B cell (primary cell): ENCODE results near the gene RALGAPA2. TPM values are rescaled to one million over a fixed set of nuclear protein-coding genes. Genes with fewer than 3 reads are reported as not detected.

Source experiments
- ATAC-seq: fragments of 200-7000 bp; cut with Tn5 transposase; one replicate; pipeline ENCODE4 v1.10.0; 2021; ENCODE audit warnings: low read depth, mild to moderate bottlenecking, moderate number of reproducible peaks, moderate library complexity
- CTCF ChIA-PET: fragments of 350-600 bp; sonication (Branson Sonifier 250); formaldehyde crosslinking; loops from one replicate; lab custom pipeline; 2021; ENCODE audit warnings: antibody characterized with exemption, inconsistent platforms; lab: Charles Lee
- POLR2A ChIA-PET: fragments of 350-600 bp; sonication (Branson Sonifier 250); formaldehyde crosslinking; loops from one replicate; lab custom pipeline; 2021; ENCODE audit warnings: antibody characterized with exemption; lab: Charles Lee
- DNase-seq: peaks from one replicate; pipeline ENCODE4 v3.0.0; 2013
- H2AFZ ChIP-seq: 2 replicates; pipeline ENCODE4 v1.6.1; 2012; ENCODE audit warnings: mild to moderate bottlenecking, low read depth, low read length; ENCODE audit not compliant: insufficient read depth, poor library complexity, severe bottlenecking
- H3K27ac ChIP-seq, 2 donors: 1 replicate in 1 of 2; 2 replicates in 1 of 2; pipeline ENCODE4 v1.5.1; 2012 to 2013; ENCODE audit warnings: low read length in 2 of 2, mild to moderate bottlenecking in 2 of 2, moderate library complexity in 1 of 2
- H3K27me3 ChIP-seq, 4 experiments: fragments of 200-600 bp in 1 of 4; sonication (generic) in 1 of 4; replicated peaks in 1 of 4; 1 replicate in 2 of 4; 2 replicates in 2 of 4; pipeline versions ENCODE4 v1.6.1 to v1.7.0; 2013 to 2016; ENCODE audit warnings: low read length in 3 of 4, mild to moderate bottlenecking in 2 of 4, mixed read lengths in 1 of 4, moderate library complexity in 1 of 4; ENCODE audit not compliant: insufficient read depth in 4 of 4, control insufficient read depth in 3 of 4; ENCODE audit errors: control extremely low read depth in 1 of 4
- H3K36me3 ChIP-seq, 2 experiments: replicated peaks in 1 of 2; 1 replicate in 1 of 2; 2 replicates in 1 of 2; pipeline versions ENCODE4 v1.6.1 to v1.7.1; 2013; ENCODE audit warnings: low read length in 1 of 2; ENCODE audit not compliant: insufficient read depth in 2 of 2, control insufficient read depth in 1 of 2; ENCODE audit errors: control extremely low read depth in 1 of 2, extremely low read depth in 1 of 2
- H3K4me1 ChIP-seq, 2 donors: fragments of 200-600 bp in 1 of 2; sonication (generic) in 1 of 2; 1 replicate in 1 of 2; 2 replicates in 1 of 2; pipeline versions ENCODE4 v1.5.1 to v1.6.1; 2013 to 2017; ENCODE audit warnings: low read length in 2 of 2; ENCODE audit not compliant: control insufficient read depth in 2 of 2, insufficient read depth in 2 of 2
- H3K4me2 ChIP-seq: replicated peaks from 2 replicates; pipeline ENCODE3; 2012; ENCODE audit warnings: mild to moderate bottlenecking, low read depth, low read length; ENCODE audit not compliant: poor library complexity, severe bottlenecking
- H3K4me3 ChIP-seq, 5 experiments: fragments of 200-600 bp in 1 of 5; sonication (generic) in 1 of 5; 1 replicate in 3 of 5; 2 replicates in 2 of 5; pipeline versions ENCODE4 v1.5.1 to v1.7.0; 2011 to 2016; ENCODE audit warnings: low read length in 4 of 5, mild to moderate bottlenecking in 4 of 5, low read depth in 2 of 5, control low read depth in 1 of 5, moderate library complexity in 1 of 5; ENCODE audit not compliant: insufficient read depth in 1 of 5; ENCODE audit errors: control extremely low read depth in 1 of 5, extremely low read depth in 1 of 5
- H3K79me2 ChIP-seq: fragments of 200-600 bp; sonication (generic); one replicate; pipeline ENCODE4 v1.6.0; 2016; ENCODE audit warnings: low read length; ENCODE audit not compliant: control insufficient read depth, insufficient read depth
- H3K9ac ChIP-seq: fragments of 200-600 bp; sonication (generic); 2 replicates; pipeline ENCODE4 v1.6.1; 2017; ENCODE audit warnings: mild to moderate bottlenecking, low read length, moderate library complexity
- H3K9me3 ChIP-seq, 3 donors: one replicate each; pipeline versions ENCODE4 v1.6.1 to v1.7.1; 2013; ENCODE audit warnings: low read length in 2 of 3; ENCODE audit not compliant: control insufficient read depth in 2 of 3, insufficient read depth in 1 of 3; ENCODE audit errors: control extremely low read depth in 1 of 3
- H4K20me1 ChIP-seq: 2 replicates; pipeline ENCODE4 v1.6.0; 2012; ENCODE audit warnings: mild to moderate bottlenecking, low read length; ENCODE audit not compliant: insufficient read depth, control insufficient read depth, poor library complexity, severe bottlenecking
- H3K27ac Mint-ChIP-seq: one replicate; pipeline ENCODE4 v1.8.0; 2021; ENCODE audit warnings: mixed read lengths
- H3K27me3 Mint-ChIP-seq: one replicate; pipeline ENCODE4 v1.8.0; 2021; ENCODE audit warnings: mixed read lengths
- H3K4me1 Mint-ChIP-seq: one replicate; pipeline ENCODE4 v1.8.0; 2021; ENCODE audit warnings: mixed read lengths
- H3K4me3 Mint-ChIP-seq: one replicate; pipeline ENCODE4 v1.8.0; 2021; ENCODE audit warnings: mixed read lengths
- H3K9me3 Mint-ChIP-seq: one replicate; pipeline ENCODE4 v1.8.0; 2022; ENCODE audit warnings: mixed read lengths; ENCODE audit not compliant: insufficient read depth
- EZH2 ChIP-seq: IDR thresholded peaks from 2 replicates; pipeline ENCODE4 v1.6.1; 2012; ENCODE audit warnings: borderline replicate concordance, low read depth, mild to moderate bottlenecking, moderate library complexity, low read length; ENCODE audit not compliant: insufficient read depth, poor library complexity, severe bottlenecking
- whole genome bisulfite sequencing: methylation state at CpG from one replicate; pipeline ENCODE4 v1.1.5; 2013; ENCODE audit warnings: missing lambda C conversion rate; ENCODE audit not compliant: insufficient coverage; 5-methylcytosine and 5-hydroxymethylcytosine counted together
- intact Hi-C: fragments of 100-400 bp; cut with micrococcal nuclease; formaldehyde crosslinking; loops from one replicate; pipeline ENCODE4 v1.10.0; 2022
- polyA plus RNA-seq: library from polyadenylated mRNA; depleted of rRNA; stranded (reverse); fragments of >200 nt; gene quantifications from 2 replicates; pipeline ENCODE4 v1.2.3, GENCODE V29; 2012
- total RNA-seq, 2 donors: library from RNA; stranded (reverse); fragments of 120-200 nt in 1 of 2; gene quantifications; 1 replicate in 1 of 2; 2 replicates in 1 of 2; pipeline versions ENCODE4 v1.2.3 to v1.2.4, GENCODE V29; 2013 to 2022
- TF ChIP-seq, protein P1 (sequence below): fragments of 200-600 bp; IDR thresholded peaks from one replicate; pipeline ENCODE4 v1.8.0; 2022; ENCODE audit warnings: antibody characterized with exemption, mild to moderate bottlenecking

RALGAPA2 gene
- total and polyA plus RNA-seq, 2 donors (not counting 1 experiment from before 2014, with no cell fraction given): 6.4 to 33.1 TPM

DNA sequence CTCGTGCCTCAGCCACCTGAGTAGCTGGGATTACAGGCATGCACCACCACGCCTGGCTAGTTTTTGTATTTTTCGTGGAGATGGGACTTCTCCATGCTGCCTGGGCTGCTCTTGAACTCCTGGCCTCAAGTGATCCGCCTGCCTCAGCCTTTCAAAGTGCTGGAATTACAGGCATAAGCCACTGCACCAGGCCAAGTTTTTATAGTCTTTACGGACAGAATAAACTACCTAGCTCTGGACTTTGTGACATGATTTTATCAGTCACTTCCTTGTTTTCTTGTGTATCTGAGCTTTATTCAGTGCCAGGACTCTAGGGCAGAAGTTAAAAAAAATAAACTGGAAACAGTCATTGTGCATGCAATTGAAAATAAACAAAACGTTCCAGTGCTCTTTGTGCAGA, 46.7 kb upstream of the RALGAPA2 start:
- H4K20me1 ChIP-seq: no peaks in the 10 kb centered on the region
- CTCF ChIA-PET: no interaction called here
- ATAC-seq (no peak), DNase-seq (no peak)
- Mint-ChIP-seq H3K27me3 (peaks cover 11% of the 10 kb centered on the region), H3K9me3 (no peaks in the 10 kb centered on the region), H3K27ac (no peak overlapping the region), H3K4me1 (peaks cover 6% of the 10 kb centered on the region), H3K4me3 (no peak overlapping the region)
- H3K4me2 ChIP-seq: no peak overlapping the region
- no peaks in the 10 kb centered on the region for H3K9me3 ChIP-seq
- no peak overlapping the region for H3K4me3 ChIP-seq
- no peaks in the 10 kb centered on the region for H3K36me3 ChIP-seq
- no peaks in the 10 kb centered on the region for H3K4me1 ChIP-seq
- H3K79me2 ChIP-seq: no peaks in the 10 kb centered on the region
- POLR2A ChIA-PET: no interaction called here
- H2AFZ ChIP-seq: no peak overlapping the region
- intact Hi-C loops: no loop called here
- H3K27me3 ChIP-seq: no peaks in the 10 kb centered on the region
- TF ChIP-seq, protein P1, sequence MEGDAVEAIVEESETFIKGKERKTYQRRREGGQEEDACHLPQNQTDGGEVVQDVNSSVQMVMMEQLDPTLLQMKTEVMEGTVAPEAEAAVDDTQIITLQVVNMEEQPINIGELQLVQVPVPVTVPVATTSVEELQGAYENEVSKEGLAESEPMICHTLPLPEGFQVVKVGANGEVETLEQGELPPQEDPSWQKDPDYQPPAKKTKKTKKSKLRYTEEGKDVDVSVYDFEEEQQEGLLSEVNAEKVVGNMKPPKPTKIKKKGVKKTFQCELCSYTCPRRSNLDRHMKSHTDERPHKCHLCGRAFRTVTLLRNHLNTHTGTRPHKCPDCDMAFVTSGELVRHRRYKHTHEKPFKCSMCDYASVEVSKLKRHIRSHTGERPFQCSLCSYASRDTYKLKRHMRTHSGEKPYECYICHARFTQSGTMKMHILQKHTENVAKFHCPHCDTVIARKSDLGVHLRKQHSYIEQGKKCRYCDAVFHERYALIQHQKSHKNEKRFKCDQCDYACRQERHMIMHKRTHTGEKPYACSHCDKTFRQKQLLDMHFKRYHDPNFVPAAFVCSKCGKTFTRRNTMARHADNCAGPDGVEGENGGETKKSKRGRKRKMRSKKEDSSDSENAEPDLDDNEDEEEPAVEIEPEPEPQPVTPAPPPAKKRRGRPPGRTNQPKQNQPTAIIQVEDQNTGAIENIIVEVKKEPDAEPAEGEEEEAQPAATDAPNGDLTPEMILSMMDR: no peak
- TF ChIP-seq EZH2: no peak
- no peak overlapping the region for H3K9ac ChIP-seq
- 93% methylated on average over 5 of the region's 6 CpGs for WGBS
- H3K27ac ChIP-seq: no peak overlapping the region

DNA sequence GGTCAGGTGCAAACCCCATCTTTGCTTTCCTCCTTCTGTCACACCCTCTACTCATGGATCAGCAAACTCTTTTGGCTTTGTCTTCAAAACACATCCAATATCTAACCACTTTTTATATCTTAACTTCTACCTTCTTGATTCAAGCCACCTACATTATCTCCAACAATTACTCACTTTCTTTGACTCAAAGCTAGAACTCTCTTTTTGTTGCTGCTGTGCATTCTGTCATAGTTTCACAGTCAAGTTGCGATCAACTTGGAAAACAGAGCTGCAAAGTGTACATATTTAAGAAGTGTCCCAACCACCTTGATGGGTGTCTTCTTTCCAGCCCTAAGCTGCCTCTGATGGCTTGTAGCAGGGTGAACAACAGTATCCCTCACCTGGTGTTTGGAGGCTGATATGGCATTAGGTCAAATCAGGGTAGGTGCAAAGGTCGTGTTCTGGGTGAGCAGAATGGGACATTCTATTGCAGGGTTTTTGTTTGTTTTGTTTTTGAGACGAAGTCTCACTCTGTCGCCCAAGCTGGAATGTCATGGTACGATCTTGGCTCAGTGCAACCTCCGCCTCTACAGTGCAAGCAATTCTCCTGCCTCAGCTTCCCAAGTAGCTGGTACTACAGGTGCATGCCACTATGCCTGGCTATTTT, 43.4 kb upstream of the RALGAPA2 start:
- Histone ChIP-seq H3K9me3 (no peaks in the 10 kb centered on the region), H3K4me2 (no peak overlapping the region), H4K20me1 (no peaks in the 10 kb centered on the region), H3K36me3 (no peaks in the 10 kb centered on the region), H3K4me3 (no peak overlapping the region), H3K79me2 (no peaks in the 10 kb centered on the region), H3K4me1 (no peaks in the 10 kb centered on the region), H3K27ac (no peak overlapping the region), H3K9ac (no peak overlapping the region), H2AFZ (no peak overlapping the region), H3K27me3 (no peaks in the 10 kb centered on the region)
- no peak overlapping the region for H3K4me3 Mint-ChIP-seq
- H3K9me3 Mint-ChIP-seq: no peaks in the 10 kb centered on the region
- H3K27me3 Mint-ChIP-seq: peaks cover 6% of the 10 kb centered on the region
- POLR2A ChIA-PET: no interaction called here
- no peak for DNase-seq
- peaks cover 6% of the 10 kb centered on the region for H3K4me1 Mint-ChIP-seq
- ATAC-seq: no peak
- 81% methylated on average over 6 of the region's 6 CpGs for WGBS
- no peak overlapping the region for H3K27ac Mint-ChIP-seq
- CTCF ChIA-PET: no interaction called here
- TF ChIP-seq, protein P1: no peak
- TF ChIP-seq EZH2: no peak
- intact Hi-C loops: no loop called here
